SIG-M5 treated with dmso at 0.1 percent for 504 hours (cell line): ENCODE results near the gene PREP.
"Not testable (repeated sequence)": the region's sequence is repeated elsewhere in the genome, so short reads cannot be mapped to it uniquely, and the experiment has no call there.

ENCODE experiments used
- DNase-seq: peaks from one replicate; lab custom pipeline; 2025; ENCODE audit not compliant: unreplicated experiment; lab: John Stamatoyannopoulos, UW

PREP gene

GRCh38 chr6:105402939-105403935 is at the start of gene PREP:
Gene PREP (minus strand): TSS chr6:105403082. CDS start chr6:105402891, 191 bp downstream.
- DNase-seq = peak; percentile 78

- DNase-seq = no peak
These were observed 49.5 kb upstream of the PREP start for GRCh38 chr6:105452376-105452775.

- no peak for DNase-seq
These were observed 47.0 kb upstream of the PREP start for GRCh38 chr6:105449756-105450390.

GRCh38 chr6:105445481-105445880 is 42.6 kb upstream of the PREP start:
- no peak for DNase-seq

GRCh38 chr6:105443941-105444340 is 41.1 kb upstream of the PREP start:
- no peak for DNase-seq

GRCh38 chr6:105442369-105442768 is 39.5 kb upstream of the PREP start:
- no peak for DNase-seq

GRCh38 chr6:105437236-105437635 is 34.4 kb upstream of the PREP start:
- no peak for DNase-seq

GRCh38 chr6:105433723-105434122 is 30.8 kb upstream of the PREP start:
- no peak for DNase-seq

- no peak for DNase-seq
These were observed 29.9 kb upstream of the PREP start for GRCh38 chr6:105432797-105433196.

GRCh38 chr6:105431226-105431625 is 28.3 kb upstream of the PREP start:
- DNase-seq = peak; percentile 13

- DNase-seq = no peak
These were observed 27.8 kb upstream of the PREP start for GRCh38 chr6:105430685-105431084.

GRCh38 chr6:105429676-105430075 is 26.8 kb upstream of the PREP start:
- DNase-seq = no peak

GRCh38 chr6:105428342-105428957 is 25.6 kb upstream of the PREP start:
- no peak for DNase-seq

GRCh38 chr6:105424175-105424783 is 21.4 kb upstream of the PREP start:
- peak; percentile 60 for DNase-seq

- not testable (repeated sequence) for DNase-seq
These were observed 14.1 kb upstream of the PREP start for GRCh38 chr6:105416971-105417370.

GRCh38 chr6:105409734-105410133 is 6.9 kb upstream of the PREP start:
- no peak for DNase-seq

- peak; percentile 71 for DNase-seq
These were observed 568 bp downstream of the PREP start for GRCh38 chr6:105402090-105402938.

GRCh38 chr6:105401247-105402089 is 1.4 kb downstream of the PREP start:
- DNase-seq = no peak

GRCh38 chr6:105400501-105400900 is 2.4 kb downstream of the PREP start:
- DNase-seq = peak; percentile 67
